GM19452 (cell line): ENCODE measurements around the gene DNAJC15.

Source experiments
- ATAC-seq: cut with Tn5 transposase; IDR thresholded peaks from one replicate; pipeline ENCODE4 v1.9.1; 2021; ENCODE audit not compliant: unreplicated experiment

DNAJC15 gene

DNA sequence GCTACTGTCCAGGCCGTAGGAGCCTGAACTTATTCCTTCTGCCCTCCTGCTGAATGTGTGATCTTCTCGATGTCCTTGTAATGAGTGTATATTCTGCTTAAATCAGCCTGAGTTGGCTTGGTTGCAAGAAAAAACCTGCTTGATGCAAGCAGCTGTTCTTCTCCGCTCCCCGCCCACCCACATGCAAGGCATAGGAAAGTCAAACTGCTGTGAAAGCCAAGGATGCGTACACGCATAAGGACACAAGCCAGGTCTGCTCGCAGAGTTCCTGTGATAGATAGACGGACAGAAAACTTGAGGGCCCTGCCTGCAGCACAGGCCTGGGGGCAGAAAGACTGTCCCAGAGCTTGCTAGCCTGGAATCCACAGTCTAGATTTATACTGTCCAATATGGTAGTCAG, 101.1 kb downstream of the DNAJC15 start:
- no peak for ATAC-seq

DNA sequence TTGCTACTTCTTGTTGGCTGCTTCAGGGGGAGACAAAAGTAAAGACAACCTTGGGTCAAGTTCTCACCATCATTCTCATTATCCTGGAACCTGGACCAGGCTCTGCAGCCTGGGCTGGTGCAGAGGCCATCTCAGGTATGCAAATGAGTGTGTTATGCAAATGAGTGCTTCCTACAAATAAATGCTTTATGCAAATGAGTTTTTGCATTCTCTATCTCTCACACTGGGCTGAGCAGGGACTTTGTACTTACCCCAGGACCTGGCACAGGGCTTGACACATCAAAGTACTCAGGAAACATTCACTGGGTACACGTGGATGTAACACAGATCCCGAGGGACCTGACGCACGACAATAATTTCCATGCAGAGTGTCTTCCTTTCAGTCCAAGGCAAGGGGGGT, 103.0 kb downstream of the DNAJC15 start:
- no peak for ATAC-seq

- ATAC-seq = no peak
These were observed 103.9 kb downstream of the DNAJC15 start for GRCh38 chr13:43127103-43127798.

DNA sequence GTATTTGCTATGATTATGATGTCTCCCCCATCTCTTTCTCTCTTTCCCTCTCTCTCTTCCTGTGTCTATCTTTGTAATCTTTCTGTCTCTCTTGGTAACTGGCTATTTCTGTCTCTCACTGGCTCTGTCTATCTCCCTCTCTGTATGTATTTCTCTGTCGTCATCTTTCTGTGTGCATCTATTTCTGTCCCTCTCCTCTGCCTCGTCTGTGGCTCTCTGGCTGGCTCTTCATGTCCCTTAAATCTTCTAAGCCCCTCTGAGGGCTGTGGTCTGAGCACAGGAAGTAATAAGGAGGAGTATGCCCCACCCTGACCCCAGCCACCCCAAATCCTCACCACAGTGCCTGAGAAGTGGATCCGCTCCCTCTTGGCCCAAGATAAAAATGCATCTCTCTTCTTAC, 104.4 kb downstream of the DNAJC15 start:
- ATAC-seq = no peak

GRCh38 chr13:43128504-43128961, 105.1 kb downstream of the DNAJC15 start:
- no peak for ATAC-seq

DNA sequence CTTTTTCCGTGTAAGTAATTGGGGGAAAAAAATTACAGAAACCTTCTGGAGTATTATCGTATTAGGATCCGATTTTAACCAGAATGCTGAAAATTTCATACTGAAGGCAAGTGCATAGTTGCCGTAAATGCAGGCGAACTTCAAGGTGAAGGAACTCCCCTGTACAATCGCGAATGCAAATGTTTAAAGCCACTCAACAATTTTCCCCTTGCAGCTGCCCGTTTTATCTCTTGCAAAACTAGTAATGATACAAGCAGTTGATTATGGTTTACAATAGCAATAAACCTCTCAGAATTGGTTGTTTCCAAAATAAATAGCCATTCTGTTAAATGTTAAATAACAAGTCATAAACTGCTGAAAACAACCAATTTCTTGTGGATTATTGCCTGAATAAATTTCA, 105.7 kb downstream of the DNAJC15 start:
- no peak for ATAC-seq

- ATAC-seq = no peak
These were observed 106.2 kb downstream of the DNAJC15 start for GRCh38 chr13:43129511-43130110.

GRCh38 chr13:43132257-43132656, 108.9 kb downstream of the DNAJC15 start:
- ATAC-seq = no peak

GRCh38 chr13:43132911-43133310, 109.5 kb downstream of the DNAJC15 start:
- ATAC-seq = no peak

GRCh38 chr13:43133792-43134191, 110.4 kb downstream of the DNAJC15 start:
- ATAC-seq = no peak

DNA sequence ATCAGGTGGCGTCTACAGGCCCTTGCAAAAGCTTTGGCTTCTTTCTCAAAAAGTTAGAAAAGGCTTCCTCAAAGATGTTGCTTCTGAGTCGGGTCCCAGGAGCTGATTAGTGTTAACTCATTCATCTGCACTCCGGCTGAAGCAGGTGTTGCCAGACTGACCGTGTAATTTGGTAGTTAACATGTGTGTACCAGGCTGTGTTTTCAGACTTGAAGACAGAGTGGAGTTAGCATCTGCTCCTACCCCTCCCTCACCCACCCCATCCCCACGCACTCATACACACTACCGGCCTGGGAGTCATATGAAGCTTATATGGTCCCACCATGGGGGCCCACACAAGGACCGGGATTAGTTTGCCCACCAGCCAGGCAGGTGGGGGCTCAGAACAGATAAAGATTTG, 111.5 kb downstream of the DNAJC15 start:
- ATAC-seq = no peak

- no peak for ATAC-seq
These were observed 112.1 kb downstream of the DNAJC15 start for GRCh38 chr13:43135516-43135915.

GRCh38 chr13:43136920-43137575, 113.7 kb downstream of the DNAJC15 start:
- ATAC-seq = no peak

DNA sequence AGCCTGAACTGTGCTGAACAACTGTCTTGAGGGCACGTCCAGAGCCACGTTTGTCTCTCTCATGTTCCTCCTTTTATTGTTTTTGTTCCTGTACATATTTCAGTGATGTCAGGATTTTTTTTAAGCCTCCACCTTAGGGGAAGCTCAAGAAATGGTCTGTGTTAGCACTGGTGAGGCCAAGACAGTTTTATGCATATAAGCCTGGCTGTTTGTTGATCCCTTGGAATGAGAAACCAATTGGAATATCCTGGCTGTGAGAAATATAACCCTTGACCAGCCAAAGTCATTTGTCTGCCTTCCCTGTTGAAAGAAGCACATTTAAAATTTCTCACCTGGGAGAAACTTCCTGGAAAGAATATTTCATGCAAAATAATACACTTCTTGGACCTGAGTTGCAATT, 115.8 kb downstream of the DNAJC15 start:
- ATAC-seq = no peak

- ATAC-seq = no peak
These were observed 116.5 kb downstream of the DNAJC15 start for GRCh38 chr13:43139921-43140320.

GRCh38 chr13:43140985-43141384, 117.6 kb downstream of the DNAJC15 start:
- ATAC-seq = no peak

DNA sequence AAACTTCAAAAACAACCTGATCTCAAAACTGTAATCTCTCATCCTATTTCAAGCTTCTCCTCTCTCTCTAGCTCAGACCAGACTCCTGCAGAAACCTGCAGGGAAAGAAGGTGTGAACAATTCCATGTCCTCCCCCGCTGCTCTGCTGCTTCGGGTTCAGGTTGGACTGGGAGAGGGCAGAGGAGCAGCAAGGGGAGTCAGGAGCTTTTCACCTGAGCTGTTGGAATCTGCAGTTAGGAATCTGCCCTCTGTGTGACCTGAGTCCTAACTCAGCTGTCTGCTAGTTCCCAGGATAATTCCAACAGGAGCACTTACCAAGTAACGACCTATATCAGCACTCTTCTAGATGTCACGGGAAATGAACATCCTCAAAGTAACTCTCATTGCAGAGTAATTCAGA, 118.3 kb downstream of the DNAJC15 start:
- ATAC-seq = no peak

DNA sequence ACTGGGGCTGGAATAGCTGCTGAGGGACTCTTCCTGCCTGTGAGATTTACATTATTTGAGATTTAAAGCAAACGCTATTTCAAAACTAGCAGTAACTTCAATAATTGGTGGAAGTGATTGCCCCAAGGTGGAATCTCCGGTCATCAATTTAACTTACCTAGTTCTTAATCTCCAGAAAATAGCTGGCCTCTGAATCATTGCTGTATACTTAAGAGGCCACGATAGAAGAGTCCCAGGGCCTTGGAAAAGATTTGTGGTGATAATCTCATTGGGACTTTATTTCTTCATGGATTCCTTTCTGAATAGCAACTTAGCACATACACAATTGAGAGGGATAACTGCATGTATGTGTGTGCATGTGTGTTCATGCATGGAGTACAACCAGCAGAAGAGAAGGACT, 120.2 kb downstream of the DNAJC15 start:
- no peak for ATAC-seq

DNA sequence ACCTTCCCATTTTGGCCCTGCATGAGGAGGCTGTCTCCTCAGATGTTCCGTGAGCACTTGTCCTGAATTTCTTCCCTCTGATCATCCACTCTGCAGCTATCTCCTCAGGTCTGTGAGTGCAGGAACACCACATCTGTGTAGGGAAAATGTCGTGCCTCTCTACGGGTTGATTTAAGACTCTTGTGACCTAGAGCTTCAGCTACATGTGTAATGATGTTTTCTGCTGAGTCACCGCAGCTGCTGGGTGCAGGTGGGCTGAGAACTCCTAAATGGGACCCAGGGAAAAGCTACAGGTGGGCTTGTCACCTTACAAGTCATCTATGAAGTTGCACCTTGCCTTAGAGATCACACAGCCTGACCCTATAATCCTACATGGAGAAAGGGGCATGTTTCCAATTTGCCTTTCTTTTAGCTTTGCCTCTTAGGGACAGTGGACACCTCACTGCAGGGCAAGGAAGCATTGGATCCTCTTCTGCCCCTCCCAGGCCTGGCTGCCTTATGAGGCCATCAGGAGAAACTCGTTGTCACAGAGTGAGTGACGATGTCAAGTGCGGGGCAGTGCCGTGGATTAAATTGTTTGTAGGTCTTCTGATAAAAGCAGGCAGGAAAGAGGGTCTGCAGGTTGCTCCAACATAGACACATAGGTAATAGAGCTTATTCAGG, 122.3 kb downstream of the DNAJC15 start:
- ATAC-seq = no peak

GRCh38 chr13:43146400-43146799, 123.0 kb downstream of the DNAJC15 start:
- ATAC-seq = no peak

DNA sequence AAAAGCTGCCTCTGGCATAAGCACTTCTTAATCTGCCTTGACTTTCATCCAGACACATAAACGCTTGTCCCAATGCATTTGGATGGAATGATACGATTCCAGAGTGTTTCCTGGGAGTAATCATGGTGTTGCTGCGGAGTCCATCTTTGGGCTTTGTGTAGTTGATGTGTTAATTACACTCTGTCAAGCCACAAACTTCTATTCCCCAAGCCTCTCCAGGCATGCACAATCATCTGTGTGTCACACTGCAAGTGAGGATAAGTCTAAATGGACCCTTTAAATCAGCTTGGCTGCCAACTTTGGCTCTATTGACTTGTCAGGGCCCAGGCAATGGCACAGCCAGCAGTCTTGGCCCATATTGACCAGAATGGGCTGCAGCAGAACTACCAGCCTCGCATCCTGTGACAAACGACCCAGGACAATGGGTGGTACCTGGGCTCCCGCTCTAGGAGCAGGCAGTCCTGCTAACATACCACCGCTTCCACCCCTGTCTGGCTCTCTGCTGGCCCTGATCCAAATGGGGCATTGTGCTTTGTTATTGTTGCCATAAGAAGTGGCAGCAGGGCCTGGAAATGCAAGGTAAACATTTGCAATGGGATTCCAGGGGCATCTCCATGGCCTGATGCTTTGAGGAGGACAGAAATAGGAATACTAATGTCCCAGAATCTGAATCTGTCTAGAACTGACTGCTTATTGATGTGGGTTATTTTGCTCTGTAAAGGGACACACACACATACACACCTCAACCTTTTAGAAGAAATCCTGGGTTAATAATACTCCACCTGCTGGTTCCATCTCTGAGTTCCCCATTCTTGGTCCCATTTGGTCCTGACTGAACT, 127.2 kb downstream of the DNAJC15 start:
- ATAC-seq = no peak
